GM12873 (cell line): Measurements from ENCODE around the gene ABAT.

Experiments
- TF ChIP-seq, protein P1 (sequence below): IDR thresholded peaks from 2 replicates; pipeline ENCODE4 v1.5.1; 2012; ENCODE audit warnings: low read depth, mild to moderate bottlenecking, moderate library complexity, low read length, control low read depth; ENCODE audit not compliant: insufficient read depth; ENCODE audit errors: missing control alignments

ABAT gene

DNA sequence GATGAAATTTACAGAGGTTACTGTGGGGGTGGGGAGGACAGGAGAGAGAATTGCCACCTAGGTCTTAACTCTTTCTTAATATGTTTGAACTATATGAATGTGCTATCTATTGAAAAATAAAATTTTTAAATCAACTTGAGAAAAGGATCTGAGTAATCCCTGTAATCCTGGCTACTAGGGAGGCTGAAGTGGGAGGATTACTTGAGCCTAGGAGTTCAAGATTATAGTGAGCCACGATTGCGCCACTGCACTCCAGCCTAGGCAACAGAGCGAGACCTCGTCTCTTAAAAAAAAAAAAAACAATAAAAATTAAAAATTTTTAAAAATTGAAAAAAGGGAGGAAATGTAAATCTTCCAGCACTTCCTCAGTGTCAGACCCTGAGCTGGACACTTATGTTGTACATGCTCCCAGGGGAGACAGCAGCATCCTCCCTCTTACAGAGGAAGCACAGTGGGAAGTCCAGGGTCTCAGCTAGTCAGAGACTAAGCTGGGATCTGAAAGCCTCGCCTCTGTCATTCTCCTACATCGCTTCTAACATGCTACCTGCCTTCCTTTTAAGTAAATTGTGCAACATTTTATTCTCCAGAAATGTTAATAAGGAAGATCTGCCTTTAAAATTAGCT lies 145.1 kb downstream of the ABAT start:
- TF ChIP-seq, protein P1, sequence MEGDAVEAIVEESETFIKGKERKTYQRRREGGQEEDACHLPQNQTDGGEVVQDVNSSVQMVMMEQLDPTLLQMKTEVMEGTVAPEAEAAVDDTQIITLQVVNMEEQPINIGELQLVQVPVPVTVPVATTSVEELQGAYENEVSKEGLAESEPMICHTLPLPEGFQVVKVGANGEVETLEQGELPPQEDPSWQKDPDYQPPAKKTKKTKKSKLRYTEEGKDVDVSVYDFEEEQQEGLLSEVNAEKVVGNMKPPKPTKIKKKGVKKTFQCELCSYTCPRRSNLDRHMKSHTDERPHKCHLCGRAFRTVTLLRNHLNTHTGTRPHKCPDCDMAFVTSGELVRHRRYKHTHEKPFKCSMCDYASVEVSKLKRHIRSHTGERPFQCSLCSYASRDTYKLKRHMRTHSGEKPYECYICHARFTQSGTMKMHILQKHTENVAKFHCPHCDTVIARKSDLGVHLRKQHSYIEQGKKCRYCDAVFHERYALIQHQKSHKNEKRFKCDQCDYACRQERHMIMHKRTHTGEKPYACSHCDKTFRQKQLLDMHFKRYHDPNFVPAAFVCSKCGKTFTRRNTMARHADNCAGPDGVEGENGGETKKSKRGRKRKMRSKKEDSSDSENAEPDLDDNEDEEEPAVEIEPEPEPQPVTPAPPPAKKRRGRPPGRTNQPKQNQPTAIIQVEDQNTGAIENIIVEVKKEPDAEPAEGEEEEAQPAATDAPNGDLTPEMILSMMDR, result no peak

- TF ChIP-seq, protein P1, result no peak
Measured at GRCh38 chr16:8822403-8822802, 148.0 kb downstream of the ABAT start.

DNA sequence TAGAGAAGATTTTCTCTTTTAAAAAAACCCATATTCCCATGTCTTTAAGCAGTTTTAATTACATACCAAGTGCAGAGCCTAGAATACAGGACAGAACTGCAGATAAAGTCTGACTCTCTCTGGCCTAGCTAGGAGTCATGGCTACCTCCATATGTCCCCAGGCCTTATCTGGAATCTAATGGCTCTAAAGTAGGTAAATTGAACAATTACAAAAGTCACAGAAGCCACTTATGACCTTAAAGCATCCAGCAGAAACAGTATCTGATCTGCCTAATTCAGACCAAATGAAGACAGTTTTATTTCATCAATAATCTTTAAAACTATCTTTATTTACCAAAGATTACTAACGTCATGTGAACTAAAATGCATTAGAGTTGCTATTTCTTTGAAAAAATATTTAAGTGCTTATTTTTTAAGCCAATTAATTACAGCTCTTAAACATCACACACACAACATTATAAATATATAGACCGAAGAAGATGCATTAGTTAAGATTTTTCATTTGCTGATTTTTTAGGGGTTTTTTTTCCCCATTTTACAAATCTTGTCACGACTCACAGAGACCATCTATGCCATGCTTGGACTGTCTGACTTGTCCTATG lies 152.0 kb downstream of the ABAT start:
- TF ChIP-seq, protein P1, result no peak

DNA sequence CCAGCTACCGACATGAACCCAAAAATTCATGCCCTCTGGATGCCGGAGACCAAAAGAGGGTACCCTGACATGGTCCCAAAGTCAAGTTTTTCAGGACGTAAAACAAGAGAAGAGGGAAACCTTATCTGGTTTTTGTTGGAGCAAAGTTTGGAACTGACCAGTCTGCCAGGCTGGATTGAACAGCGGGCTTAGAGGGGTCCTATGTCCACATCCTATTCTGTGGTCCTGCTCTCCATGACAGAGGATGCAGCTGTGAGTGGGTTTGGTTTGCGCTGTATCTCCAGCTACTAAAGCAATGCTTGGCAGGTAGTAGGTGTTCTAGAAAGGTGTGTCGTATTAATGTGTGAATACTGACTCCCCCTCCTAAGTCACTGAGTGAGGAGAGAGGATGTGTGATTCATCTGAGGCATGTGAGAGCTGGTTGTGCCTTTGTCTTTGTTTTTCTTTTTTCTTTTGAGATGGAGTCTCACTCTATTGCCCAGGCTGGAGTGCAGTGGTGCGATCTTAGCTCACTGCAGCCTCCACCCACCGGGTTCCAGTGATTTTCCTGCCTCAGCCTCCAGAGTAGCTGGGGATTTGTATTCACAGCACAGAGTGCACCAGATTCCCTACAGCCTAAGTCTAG lies 154.2 kb downstream of the ABAT start:
- TF ChIP-seq, protein P1, result no peak

- TF ChIP-seq, protein P1, result no peak
Measured at GRCh38 chr16:8831450-8831849, 157.0 kb downstream of the ABAT start.

GRCh38 chr16:8831871-8832716 lies 157.7 kb downstream of the ABAT start:
- TF ChIP-seq, protein P1, result no peak

DNA sequence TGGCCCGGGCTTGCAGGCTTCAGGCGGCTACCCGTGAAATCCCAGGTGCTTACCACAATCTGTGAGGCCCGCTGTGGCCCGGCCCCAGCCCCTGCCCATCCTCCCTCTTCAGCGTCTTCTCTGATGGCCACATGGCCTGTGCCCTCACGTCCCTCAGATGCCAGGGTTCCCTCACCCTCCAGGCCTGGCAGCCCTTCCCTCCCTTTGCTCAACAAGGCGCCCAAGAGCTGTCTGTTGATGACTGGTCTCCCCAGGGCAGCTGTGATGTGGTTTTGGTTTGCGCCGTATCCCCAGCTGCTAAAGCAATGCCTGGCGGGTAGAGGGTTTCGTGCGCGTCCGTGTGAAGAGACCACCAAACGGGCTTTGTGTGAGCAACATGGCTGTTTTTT lies 158.3 kb downstream of the ABAT start:
- TF ChIP-seq, protein P1, result no peak
